NCI-H345 (cell line): Measurements from ENCODE around the gene SNX32.
A peak's percentile ranks its signal among the peaks of the same experiment; 100 is the strongest.

Source experiments
- DNase-seq: peaks from one replicate; lab custom pipeline; 2025; lab: John Stamatoyannopoulos, UW

The SNX32 gene

DNA sequence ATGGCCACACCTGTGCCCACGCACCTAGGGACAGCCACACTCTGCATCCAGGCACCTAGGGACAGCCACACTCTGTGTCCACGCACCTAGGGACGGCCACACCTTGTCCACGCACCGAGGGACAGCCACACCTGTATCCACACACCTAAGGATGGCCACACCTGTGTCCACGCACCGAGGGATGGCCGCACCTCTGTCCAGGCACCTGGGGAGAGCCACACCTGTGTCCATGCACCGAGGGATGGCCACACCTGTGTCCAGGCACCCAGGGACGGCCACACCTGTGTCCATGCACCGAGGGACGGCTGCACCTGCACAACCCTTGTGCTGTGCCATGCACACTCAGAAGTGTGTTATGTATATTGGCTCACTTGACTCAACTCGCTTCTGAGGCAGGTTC lies 36.1 kb upstream of the SNX32 start:
- DNase-seq = no peak

DNA sequence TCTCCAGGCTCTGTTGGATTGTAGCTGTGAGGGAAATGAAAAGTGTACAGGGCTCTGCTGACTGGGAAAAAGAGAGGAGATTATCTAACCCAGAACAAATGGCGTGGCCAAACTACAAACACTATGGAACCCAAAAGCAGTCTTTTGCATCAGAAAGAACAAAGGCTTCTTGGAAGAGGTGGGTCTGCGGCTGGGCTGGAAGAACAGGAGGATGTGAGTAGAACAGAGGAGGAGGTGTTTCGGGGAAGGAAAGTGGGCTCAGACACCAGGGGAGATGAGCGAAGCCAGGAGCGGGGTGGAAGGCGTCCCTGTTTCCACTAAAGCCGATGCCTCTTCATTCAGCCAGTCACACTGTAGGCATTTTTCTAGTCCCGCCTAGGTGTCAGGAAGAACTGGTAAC lies 34.9 kb upstream of the SNX32 start:
- no peak for DNase-seq

- DNase-seq = no peak
Measured at GRCh38 chr11:65801153-65801987, 32.4 kb upstream of the SNX32 start.

GRCh38 chr11:65802841-65803240 lies 30.9 kb upstream of the SNX32 start:
- DNase-seq = no peak

DNA sequence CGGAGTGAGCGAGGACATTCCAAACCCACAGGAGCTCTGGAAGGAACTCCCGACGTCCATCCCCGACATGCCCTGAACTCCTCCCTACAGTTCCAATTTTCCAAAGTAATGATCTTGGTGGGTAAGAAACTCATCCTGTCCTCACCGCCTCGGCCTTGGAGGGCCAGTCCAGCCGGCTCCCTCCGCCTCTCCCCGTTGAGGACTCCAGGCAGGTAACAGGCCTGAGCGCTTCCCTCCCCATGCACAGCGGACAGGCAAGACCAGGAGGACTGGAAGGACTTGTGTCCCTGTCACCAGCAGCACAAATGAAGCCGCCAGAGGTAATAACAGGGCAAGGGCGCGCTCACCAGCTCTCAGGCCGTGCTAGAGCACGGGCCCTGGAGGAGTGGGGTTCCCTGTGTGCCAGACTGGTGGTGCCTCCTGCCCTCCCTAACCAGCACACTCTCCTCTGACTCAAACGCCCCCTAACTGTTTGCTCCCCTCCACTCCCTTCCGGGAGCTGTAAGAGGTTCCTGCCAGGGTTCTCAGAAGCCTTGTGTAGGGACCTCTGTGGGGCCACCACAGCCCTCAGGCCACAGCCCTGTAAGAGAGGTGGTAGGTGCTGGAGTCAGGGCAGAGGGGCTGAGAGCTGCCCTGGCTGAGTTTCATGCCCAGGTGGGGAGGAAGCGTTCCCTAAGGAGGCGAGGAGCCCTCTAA lies 29.8 kb upstream of the SNX32 start:
- no peak for DNase-seq

DNA sequence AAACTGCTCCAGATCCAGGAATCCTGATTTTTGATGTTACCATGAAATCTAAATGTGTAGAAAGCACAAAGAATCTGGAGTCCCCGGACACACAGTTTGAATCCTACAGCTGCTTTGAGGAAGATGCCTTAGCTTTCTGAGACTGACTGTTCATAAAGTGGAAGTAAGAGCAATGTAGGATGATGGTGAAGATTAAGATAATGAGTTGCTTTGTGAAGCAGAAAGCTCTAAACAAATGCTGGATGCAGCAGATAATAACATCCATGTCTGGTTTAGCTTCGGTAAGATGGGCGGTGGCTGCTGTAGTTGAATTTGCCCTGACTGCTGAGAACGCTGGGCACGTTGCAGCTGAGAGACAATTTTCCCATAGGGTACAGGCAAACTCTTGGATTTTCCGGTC lies 26.8 kb upstream of the SNX32 start:
- no peak for DNase-seq

DNA sequence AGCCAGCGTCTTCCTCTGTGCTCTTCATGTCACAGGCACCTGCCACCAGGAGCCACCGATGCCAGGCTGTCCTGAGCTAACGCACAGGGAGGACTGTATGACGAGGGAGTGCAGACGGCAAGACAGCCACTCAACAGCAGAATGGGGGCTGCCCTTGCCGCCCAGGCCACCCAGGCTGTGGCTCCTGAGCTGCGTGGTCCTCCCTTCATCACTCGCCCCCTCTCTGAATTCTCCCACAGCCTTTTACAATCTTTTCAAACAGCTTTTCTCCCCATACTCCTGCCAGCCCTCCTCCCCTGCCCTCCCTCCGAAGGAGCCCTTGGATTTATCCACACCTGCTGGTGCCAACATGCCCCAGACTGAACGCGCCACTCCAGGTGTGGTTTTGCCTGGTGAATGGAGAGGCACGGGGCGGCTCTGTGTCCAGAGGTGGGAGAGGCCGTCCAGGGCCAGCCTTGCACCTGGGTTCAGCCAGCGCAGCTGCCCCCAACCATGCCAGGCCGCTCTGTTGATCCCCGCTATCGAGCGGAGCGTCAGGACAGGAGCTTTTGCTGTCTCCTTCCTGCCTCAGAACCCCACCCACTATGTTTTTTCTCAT lies 24.9 kb upstream of the SNX32 start:
- DNase-seq = no peak

GRCh38 chr11:65809496-65809895 lies 24.3 kb upstream of the SNX32 start:
- DNase-seq = no peak

- no peak for DNase-seq
Measured at GRCh38 chr11:65810046-65810868, 23.5 kb upstream of the SNX32 start.

DNA sequence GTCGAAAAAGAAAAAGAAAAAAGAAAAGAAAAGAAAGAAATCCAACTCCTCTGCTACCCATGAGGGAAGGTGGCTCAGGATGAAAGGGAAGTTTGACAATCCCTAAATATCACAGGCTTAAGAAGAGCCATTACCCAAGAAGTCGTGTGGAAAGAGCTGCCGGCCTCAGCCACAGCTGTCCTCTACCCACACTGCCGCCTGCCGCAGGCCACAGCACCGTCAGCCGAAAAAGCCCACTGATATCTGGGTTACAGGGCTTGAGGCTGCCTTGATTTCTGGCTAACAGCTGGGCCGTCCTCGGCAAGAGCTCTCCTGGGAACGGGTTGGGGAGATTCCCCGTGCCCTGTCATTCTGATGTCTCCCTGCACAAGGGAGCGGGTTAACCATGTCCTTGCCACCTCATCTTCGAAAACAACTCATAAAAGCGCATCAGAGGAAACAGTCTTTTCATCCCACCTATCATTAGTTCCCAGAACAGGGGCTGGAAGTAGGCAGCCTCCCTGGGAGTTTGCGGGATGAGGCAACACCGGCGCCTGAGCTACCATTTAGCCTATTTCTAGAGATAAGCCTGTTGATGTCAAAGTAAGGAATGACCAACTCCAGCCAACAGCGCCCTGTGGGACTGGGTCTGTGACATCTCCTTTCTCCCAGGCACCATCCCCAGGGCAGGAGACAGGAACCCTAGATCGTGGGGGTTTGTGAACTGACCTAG lies 21.8 kb upstream of the SNX32 start:
- DNase-seq = no peak

DNA sequence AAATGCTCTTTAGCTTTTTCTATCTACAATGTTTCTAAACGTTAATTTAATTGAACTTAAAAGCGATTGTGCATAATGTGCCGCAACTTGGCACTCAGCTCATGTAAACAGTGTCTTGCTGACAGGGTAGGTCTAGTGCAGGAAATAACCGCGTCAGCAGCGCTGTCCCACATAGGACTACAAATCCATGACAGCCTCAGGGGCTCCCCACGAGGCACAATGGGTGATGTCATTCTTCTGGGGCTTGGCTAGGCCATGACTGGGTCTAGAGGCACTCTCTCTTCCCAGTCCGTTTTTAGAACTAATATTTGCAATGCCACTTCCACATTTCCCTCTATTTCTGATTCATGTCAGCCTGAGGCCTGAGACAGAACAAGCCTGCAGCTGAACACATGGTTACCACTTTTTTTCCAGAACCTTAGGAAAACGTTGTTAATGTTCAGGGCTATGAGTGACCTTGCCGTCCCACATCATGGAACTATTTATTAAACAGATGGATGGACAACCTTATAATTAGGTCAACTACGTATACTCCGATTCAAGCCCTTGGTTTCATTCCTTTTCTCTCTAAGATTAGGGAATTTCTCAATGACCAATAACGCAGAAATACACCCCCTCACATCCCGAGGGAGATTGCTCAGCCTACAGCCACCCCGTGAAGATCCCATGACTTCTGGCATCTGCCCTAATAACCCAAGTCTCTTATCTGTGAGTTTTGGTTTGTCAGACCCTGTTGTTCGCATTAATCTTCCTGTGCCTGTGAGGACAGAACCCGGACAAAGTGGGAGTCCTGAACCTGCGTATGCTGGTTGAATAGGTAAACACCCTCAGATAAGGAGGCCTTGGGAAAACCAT lies 19.4 kb upstream of the SNX32 start:
- no peak for DNase-seq

GRCh38 chr11:65814986-65815565 lies 18.7 kb upstream of the SNX32 start:
- no peak for DNase-seq

GRCh38 chr11:65816696-65817095 lies 17.1 kb upstream of the SNX32 start:
- no peak for DNase-seq

- DNase-seq = no peak
Measured at GRCh38 chr11:65817312-65817834, 16.4 kb upstream of the SNX32 start.

- peak; percentile 90 for DNase-seq
Measured at GRCh38 chr11:65817835-65818680, 15.7 kb upstream of the SNX32 start.

GRCh38 chr11:65821107-65821506 lies 12.7 kb upstream of the SNX32 start:
- peak; percentile 63 for DNase-seq

- no peak for DNase-seq
Measured at GRCh38 chr11:65822776-65823528, 10.8 kb upstream of the SNX32 start.

DNA sequence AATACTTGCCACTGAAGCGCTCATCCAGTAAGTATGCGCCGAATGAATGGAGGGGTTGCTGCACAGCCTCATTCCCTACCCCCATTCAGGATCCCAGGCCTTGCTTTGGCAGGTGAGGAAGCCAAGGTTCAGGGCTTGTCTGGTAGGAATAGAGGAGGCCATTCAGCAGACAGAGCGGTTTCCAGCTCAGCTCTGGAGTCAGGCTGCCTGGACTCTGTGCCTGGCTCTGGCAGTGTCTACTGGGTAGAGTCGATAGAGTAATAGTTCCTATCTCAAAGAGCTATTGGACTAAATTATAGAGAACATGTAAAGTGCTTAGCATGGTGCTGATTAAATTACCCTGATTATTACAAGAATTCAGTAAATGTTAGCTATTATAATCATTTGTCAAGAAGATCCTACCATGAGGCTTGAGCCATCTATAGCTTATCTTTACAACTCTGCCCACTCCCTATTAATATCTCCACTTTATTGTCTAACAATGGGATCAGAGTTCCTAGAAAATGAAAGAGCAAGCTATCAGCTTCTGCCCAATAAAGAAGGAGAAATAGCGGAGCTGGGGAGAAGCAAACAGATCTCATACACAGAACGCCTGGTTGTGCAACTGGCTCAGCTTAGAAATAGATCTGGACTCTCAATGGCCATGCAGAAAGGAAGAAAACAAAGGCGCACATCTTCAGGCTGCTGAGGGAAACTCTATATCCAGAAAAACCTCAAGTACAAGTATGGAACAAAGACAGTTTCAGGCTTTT lies 6.6 kb upstream of the SNX32 start:
- DNase-seq = no peak
